ENCODE results near the gene TH. TPM values are rescaled to one million over a fixed set of nuclear protein-coding genes. Genes with fewer than 3 reads are reported as not detected.
"Not testable (repeated sequence)": the region's sequence is repeated elsewhere in the genome, so short reads cannot be mapped to it uniquely, and the experiment has no call there.

TH gene
- total RNA-seq, 1 donor from 2014 or later, result not detected

GRCh38 chr11:2132246-2132645, 39.4 kb downstream of the TH start:
- no peak for DNase-seq (ENCODE audit: low read depth)

GRCh38 chr11:2131371-2132236, 40.0 kb downstream of the TH start:
- DNase-seq (ENCODE audit: low read depth), result no peak

GRCh38 chr11:2130881-2131352, 40.7 kb downstream of the TH start:
- no peak for DNase-seq (ENCODE audit: low read depth)

- DNase-seq (ENCODE audit: low read depth), result no peak
Observed at GRCh38 chr11:2129699-2130366, 41.8 kb downstream of the TH start.

GRCh38 chr11:2129308-2129698, 42.3 kb downstream of the TH start:
- no peak for DNase-seq (ENCODE audit: low read depth)

- DNase-seq (ENCODE audit: low read depth), result no peak
Observed at GRCh38 chr11:2128511-2129307, 42.9 kb downstream of the TH start.

- DNase-seq (ENCODE audit: low read depth), result no peak
Observed at GRCh38 chr11:2128130-2128510, 43.5 kb downstream of the TH start.

- no peak for DNase-seq (ENCODE audit: low read depth)
Observed at GRCh38 chr11:2127482-2128129, 44.0 kb downstream of the TH start.

- no peak for DNase-seq (ENCODE audit: low read depth)
Observed at GRCh38 chr11:2126520-2127085, 45.0 kb downstream of the TH start.

- DNase-seq (ENCODE audit: low read depth), result not testable (repeated sequence)
Observed at GRCh38 chr11:2124736-2125484, 46.7 kb downstream of the TH start.

- no peak for DNase-seq (ENCODE audit: low read depth)
Observed at GRCh38 chr11:2123628-2123960, 48.0 kb downstream of the TH start.

GRCh38 chr11:2122907-2123627, 48.5 kb downstream of the TH start:
- no peak for DNase-seq (ENCODE audit: low read depth)

GRCh38 chr11:2122222-2122906, 49.3 kb downstream of the TH start:
- DNase-seq (ENCODE audit: low read depth), result peak; percentile 64

GRCh38 chr11:2121227-2122130, 50.1 kb downstream of the TH start:
- no peak for DNase-seq (ENCODE audit: low read depth)

- no peak for DNase-seq (ENCODE audit: low read depth)
Observed at GRCh38 chr11:2120359-2121100, 51.1 kb downstream of the TH start.

- DNase-seq (ENCODE audit: low read depth), result no peak
Observed at GRCh38 chr11:2118677-2119076, 52.9 kb downstream of the TH start.

- no peak for DNase-seq (ENCODE audit: low read depth)
Observed at GRCh38 chr11:2116680-2117079, 54.9 kb downstream of the TH start.

Data from myocyte (in vitro differentiated cells).